H1 (cell line): ENCODE data around the gene TRNP1. TPM values are rescaled to one million over a fixed set of nuclear protein-coding genes. Genes with fewer than 3 reads are reported as not detected.
A peak's percentile ranks its signal among the peaks of the same experiment; 100 is the strongest.

ENCODE experiments used
- CTCF ChIA-PET: fragments of 300-600 bp; sonication (Branson Sonifier 250); formaldehyde crosslinking; loops from one replicate; lab custom pipeline; 2021; ENCODE audit not compliant: partially characterized antibody; lab: Charles Lee
- POLR2A ChIA-PET: fragments of 300-600 bp; sonication (Branson Sonifier 250); formaldehyde crosslinking; loops from one replicate; lab custom pipeline; 2021; ENCODE audit warnings: inconsistent platforms; ENCODE audit not compliant: partially characterized antibody; lab: Charles Lee
- DNase-seq, 2 experiments: peaks; one replicate each; pipeline versions ENCODE4 v3.0.0 to v3.0.0-alpha.2; 2010 to 2022; ENCODE audit warnings: low spot score in 2 of 2, low read depth in 1 of 2, mixed read lengths in 1 of 2
- FAIRE-seq: peaks from 2 replicates; lab custom pipeline; 2011; peaks lifted over from hg19 to GRCh38; lab: Jason Lieb, UNC
- H2AFZ ChIP-seq: 2 replicates; pipeline ENCODE4 v1.8.1; 2012; ENCODE audit warnings: low read length, inconsistent platforms
- H2AK5ac ChIP-seq: 2 replicates; pipeline ENCODE4 v1.6.1; 2013; ENCODE audit warnings: low read depth, low read length
- H2BK120ac ChIP-seq: replicated peaks from 2 replicates; pipeline ENCODE3; 2013; ENCODE audit warnings: low read depth, low read length, inconsistent platforms
- H2BK12ac ChIP-seq: 2 replicates; pipeline ENCODE4 v1.6.1; 2013; ENCODE audit warnings: low read depth, low read length
- H2BK15ac ChIP-seq: 2 replicates; pipeline ENCODE4 v1.6.1; 2013; ENCODE audit warnings: low read length
- H2BK20ac ChIP-seq: 2 replicates; pipeline ENCODE4 v1.6.1; 2013; ENCODE audit warnings: low read length
- H2BK5ac ChIP-seq: 2 replicates; pipeline ENCODE4 v1.6.1; 2013; ENCODE audit warnings: low read depth, low read length
- H3K14ac ChIP-seq: 2 replicates; pipeline ENCODE4 v1.6.1; 2013; ENCODE audit warnings: inconsistent platforms; ENCODE audit not compliant: insufficient read length
- H3K18ac ChIP-seq: 2 replicates; pipeline ENCODE4 v1.6.1; 2013; ENCODE audit warnings: low read length; ENCODE audit errors: extremely low read depth
- H3K23ac ChIP-seq: 2 replicates; pipeline ENCODE4 v1.6.1; 2013; ENCODE audit warnings: inconsistent platforms; ENCODE audit not compliant: insufficient read length
- H3K23me2 ChIP-seq: 2 replicates; pipeline ENCODE4 v1.6.1; 2013; ENCODE audit warnings: low read depth, low read length
- H3K27ac ChIP-seq: 2 replicates; pipeline ENCODE4 v1.6.1; 2011; ENCODE audit warnings: low read depth, low read length, inconsistent platforms
- H3K27me3 ChIP-seq, 4 experiments: replicated peaks in 1 of 4; 1 replicate in 1 of 4; 2 replicates in 3 of 4; pipeline versions ENCODE4 v1.6.1 to v1.8.1; 2011 to 2013; ENCODE audit warnings: low read length in 3 of 4, mild to moderate bottlenecking in 3 of 4, inconsistent platforms in 2 of 4, mixed read lengths in 2 of 4, moderate library complexity in 1 of 4; ENCODE audit not compliant: control insufficient read depth in 3 of 4, insufficient read depth in 3 of 4; ENCODE audit errors: extremely low read depth in 1 of 4
- H3K36me3 ChIP-seq, 4 experiments: 2 replicates each; pipeline versions ENCODE4 v1.6.1 to v1.8.1; 2011 to 2013; ENCODE audit warnings: mild to moderate bottlenecking in 4 of 4, low read length in 3 of 4, moderate library complexity in 2 of 4, control low read depth in 1 of 4, inconsistent platforms in 1 of 4; ENCODE audit not compliant: insufficient read depth in 4 of 4, control insufficient read depth in 2 of 4
- H3K4ac ChIP-seq: replicated peaks from 2 replicates; pipeline ENCODE3; 2013; ENCODE audit warnings: low read length, low read depth, mixed read lengths, inconsistent platforms; ENCODE audit not compliant: insufficient read length
- H3K4me1 ChIP-seq, 4 experiments: replicated peaks in 1 of 4; 1 replicate in 1 of 4; 2 replicates in 3 of 4; pipeline versions ENCODE4 v1.6.1 to v1.8.1; 2011 to 2013; ENCODE audit warnings: low read length in 3 of 4, inconsistent platforms in 2 of 4, mixed read lengths in 1 of 4; ENCODE audit not compliant: insufficient read depth in 4 of 4, control insufficient read depth in 3 of 4
- H3K4me2 ChIP-seq, 2 experiments: 2 replicates each; pipeline versions ENCODE4 v1.6.1 to v1.8.1; 2011 to 2013; ENCODE audit warnings: low read depth in 2 of 2, low read length in 2 of 2, control low read depth in 1 of 2, inconsistent platforms in 1 of 2, mild to moderate bottlenecking in 1 of 2; ENCODE audit not compliant: insufficient read depth in 1 of 2
- H3K4me3 ChIP-seq, 4 experiments: fragments of 200-600, 300-600 bp in 1 of 4; sonication (generic), shearing (Covaris generic), sonication (Bioruptor Twin) in 1 of 4; 2 replicates each; pipeline versions ENCODE4 v1.5.1 to v1.8.1; 2011 to 2016; ENCODE audit warnings: low read length in 4 of 4, low read depth in 3 of 4, control low read depth in 2 of 4, inconsistent platforms in 2 of 4, mild to moderate bottlenecking in 2 of 4, mixed read lengths in 1 of 4, moderate library complexity in 1 of 4; ENCODE audit not compliant: insufficient read depth in 2 of 4; ENCODE audit errors: extremely low read depth in 1 of 4
- H3K56ac ChIP-seq: replicated peaks from 2 replicates; pipeline ENCODE3; 2013; ENCODE audit warnings: low read depth, mild to moderate bottlenecking, mixed read lengths, low read length, inconsistent platforms; ENCODE audit not compliant: insufficient read length
- H3K79me1 ChIP-seq: 2 replicates; pipeline ENCODE4 v1.6.1; 2013; ENCODE audit warnings: low read depth, low read length, control low read depth
- H3K79me2 ChIP-seq, 2 experiments: 2 replicates each; pipeline versions ENCODE4 v1.6.1 to v1.8.1; 2012 to 2013; ENCODE audit warnings: low read length in 2 of 2, mild to moderate bottlenecking in 2 of 2, inconsistent platforms in 1 of 2; ENCODE audit not compliant: insufficient read depth in 2 of 2, control insufficient read depth in 1 of 2
- H3K9ac ChIP-seq, 4 experiments: replicated peaks in 1 of 4; 1 replicate in 1 of 4; 2 replicates in 3 of 4; pipeline versions ENCODE4 v1.6.1 to v1.8.1; 2011 to 2013; ENCODE audit warnings: low read depth in 3 of 4, low read length in 3 of 4, control low read depth in 2 of 4, mild to moderate bottlenecking in 2 of 4, moderate library complexity in 2 of 4, inconsistent platforms in 1 of 4; ENCODE audit errors: extremely low read depth in 1 of 4
- H3K9me3 ChIP-seq, 2 experiments: 2 replicates each; pipeline versions ENCODE4 v1.6.1 to v1.8.1; 2012 to 2013; ENCODE audit warnings: mild to moderate bottlenecking in 2 of 2, moderate library complexity in 2 of 2, control low read depth in 1 of 2, inconsistent platforms in 1 of 2, low read depth in 1 of 2, low read length in 1 of 2, mixed read lengths in 1 of 2; ENCODE audit not compliant: insufficient read depth in 2 of 2
- H4K20me1 ChIP-seq, 2 experiments: replicated peaks in 1 of 2; 2 replicates each; pipeline versions ENCODE3 to v1.8.1; 2011 to 2013; ENCODE audit warnings: inconsistent platforms in 2 of 2, low read length in 2 of 2, mild to moderate bottlenecking in 1 of 2; ENCODE audit not compliant: insufficient read depth in 2 of 2, control insufficient read depth in 1 of 2
- H4K5ac ChIP-seq: 2 replicates; pipeline ENCODE4 v1.6.1; 2013; ENCODE audit warnings: low read length, low read depth, mixed read lengths, inconsistent platforms; ENCODE audit not compliant: insufficient read length
- H4K8ac ChIP-seq: 2 replicates; pipeline ENCODE4 v1.8.0; 2013; ENCODE audit warnings: mild to moderate bottlenecking, moderate library complexity, low read length, inconsistent platforms; ENCODE audit not compliant: insufficient read depth; ENCODE audit errors: extremely low read depth
- H4K91ac ChIP-seq: replicated peaks from 2 replicates; pipeline ENCODE3; 2013; ENCODE audit warnings: low read length, mixed read lengths, inconsistent platforms; ENCODE audit not compliant: insufficient read length
- ASH2L ChIP-seq: fragments of 200-600, 300-600 bp; sonication (generic); IDR thresholded peaks from one replicate; pipeline ENCODE4 v1.7.1; 2017; ENCODE audit warnings: low read length
- BACH1 ChIP-seq: IDR thresholded peaks from 2 replicates; pipeline ENCODE4 v1.6.1; 2012; ENCODE audit warnings: low read length, improper control_type of control experiment
- BRCA1 ChIP-seq: IDR thresholded peaks from 2 replicates; pipeline ENCODE4 v1.6.1; 2012; ENCODE audit warnings: low read depth, low read length, improper control_type of control experiment
- CBX5 ChIP-seq: fragments of 300-800, 300-1000 bp; sonication (generic); IDR thresholded peaks from 2 replicates; pipeline ENCODE4 v1.7.1; 2016; ENCODE audit warnings: antibody characterized with exemption, low read length, low read depth
- CEBPB ChIP-seq: IDR thresholded peaks from 2 replicates; pipeline ENCODE4 v1.6.1; 2012; ENCODE audit warnings: low read depth, low read length
- CREB1 ChIP-seq: IDR thresholded peaks from 2 replicates; pipeline ENCODE4 v1.6.1; 2012; ENCODE audit warnings: inconsistent platforms
- GTF2F1 ChIP-seq: IDR thresholded peaks from 2 replicates; pipeline ENCODE4 v1.6.1; 2012; ENCODE audit warnings: low read depth, low read length, improper control_type of control experiment, borderline replicate concordance
- KDM5A ChIP-seq: fragments of 200-600 bp; IDR thresholded peaks from 2 replicates; pipeline ENCODE4 v1.7.1; 2012; ENCODE audit warnings: mild to moderate bottlenecking, low read length, inconsistent platforms, mixed read lengths
- POLR2A ChIP-seq, 2 experiments: IDR thresholded peaks; 1 replicate in 1 of 2; 2 replicates in 1 of 2; pipeline ENCODE4 v1.6.1; 2011; ENCODE audit warnings: low read depth in 2 of 2, low read length in 2 of 2, mild to moderate bottlenecking in 2 of 2; ENCODE audit errors: control extremely low read depth in 1 of 2
- RBBP5 ChIP-seq: IDR thresholded peaks from 2 replicates; pipeline ENCODE4 v1.7.1; 2012; ENCODE audit warnings: low read depth, mild to moderate bottlenecking, inconsistent platforms, low read length, moderate library complexity, borderline replicate concordance
- RXRA ChIP-seq: IDR thresholded peaks from 2 replicates; pipeline ENCODE4 v1.6.1; 2011; ENCODE audit warnings: low read depth, mild to moderate bottlenecking, low read length, moderate library complexity; ENCODE audit not compliant: insufficient read depth
- SAP30 ChIP-seq: fragments of 300-600 bp; sonication (generic); IDR thresholded peaks from 2 replicates; pipeline ENCODE4 v1.7.1; 2012; ENCODE audit warnings: low read length, moderate library complexity, mild to moderate bottlenecking, inconsistent platforms; ENCODE audit not compliant: insufficient read depth, insufficient replicate concordance
- SIN3A ChIP-seq, 2 experiments: IDR thresholded peaks in 1 of 2; conservative IDR thresholded peaks in 1 of 2; 2 replicates each; pipeline ENCODE4 v1.6.1; 2011 to 2012; ENCODE audit warnings: low read length in 2 of 2, improper control_type of control experiment in 1 of 2, low read depth in 1 of 2, mild to moderate bottlenecking in 1 of 2
- TCF12 ChIP-seq: IDR thresholded peaks from 2 replicates; pipeline ENCODE4 v1.6.1; 2011; ENCODE audit warnings: low read depth, mild to moderate bottlenecking, low read length
- YY1 ChIP-seq: IDR thresholded peaks from 2 replicates; pipeline ENCODE4 v1.6.1; 2011; ENCODE audit warnings: low read depth, mild to moderate bottlenecking, low read length
- WGBS, 2 experiments: shearing (Covaris generic) in 1 of 2; methylation state at CpG; one replicate each; pipeline versions ENCODE4 v1.1.6 to v1.1.7; 2013 to 2015; ENCODE audit warnings: low lambda C conversion rate in 2 of 2, mixed read lengths in 2 of 2, inconsistent platforms in 1 of 2, low coverage in 1 of 2, missing lambda C conversion rate in 1 of 2; ENCODE audit not compliant: insufficient replicate concordance in 2 of 2, insufficient coverage in 1 of 2, insufficient read length in 1 of 2; ENCODE audit errors: extremely low coverage in 1 of 2, missing lambda C conversion rate in 1 of 2; 5-methylcytosine and 5-hydroxymethylcytosine counted together
- polyA plus RNA-seq, 7 experiments: library from polyadenylated mRNA; depleted of rRNA in 3 of 7; stranded (reverse) in 5 of 7; unstranded in 2 of 7; fragments of >200 nt in 5 of 7; fragments of 200-250 nt in 2 of 7; gene quantifications; 1 replicate in 5 of 7; 2 replicates in 1 of 7; 4 replicates in 1 of 7; pipeline versions ENCODE4 v1.2.1 to v1.2.3, GENCODE V29; 2011 to 2013; ENCODE audit warnings: missing spikeins in 2 of 7, mixed read lengths in 2 of 7
- total RNA-seq: library from RNA; stranded (reverse); fragmentation: NEBNext Ultra II Directional; extraction: Animal tissue kit (Norgen Biotek cat#: 25700); gene quantifications from 2 replicates; pipeline ENCODE4 v1.2.1, GENCODE V29; 2021

The TRNP1 gene
- total and polyA plus RNA-seq, 2 of the 8 experiments (the other 6 are each of a cell fraction or from before 2014, with no cell fraction given): 51.7 to 102 TPM

- Histone ChIP-seq H2BK5ac (peak overlapping the region; percentile 89), H3K23me2 (peaks cover 9% of the 10 kb centered on the region), H3K9ac (peak overlapping the region in 3 of 4 experiments; percentile 60 to 80 (median 63); a peak in 6 of 7 replicates), H3K23ac (no peak overlapping the region), H2BK15ac (peak overlapping the region; percentile 97), H3K4me3 (peak overlapping the region; percentile 84 to 97 (median 86)), H3K27ac (peak overlapping the region; percentile 76; the same call in 1 of the 2 replicates), H3K79me2 (peaks cover 0 to 9% of the 10 kb centered on the region in 2 experiments; a peak in 2 of 4 replicates), H4K5ac (peak overlapping the region; percentile 53), H3K27me3 (no peaks in the 10 kb centered on the region), H3K56ac (peak overlapping the region; percentile 22), H3K14ac (no peak overlapping the region), H3K4me1 (peaks cover 0 to 3% (median 0%) of the 10 kb centered on the region in 4 experiments; a peak in 3 of 7 replicates), H3K4me2 (peak overlapping the region; percentile 86 to 89), H2BK12ac (peak overlapping the region; percentile 75; the same call in 1 of the 2 replicates), H2BK20ac (0 out of 2 replicates have a peak overlapping the region, but pooled peaks have one; percentile 13), H2AFZ (peak overlapping the region; percentile 96), H4K8ac (no peak overlapping the region), H3K4ac (peak overlapping the region; percentile 22), H4K20me1 (peaks cover 0 to 2% of the 10 kb centered on the region in 2 experiments), H3K9me3 (no peaks in the 10 kb centered on the region), H2AK5ac (peak overlapping the region; percentile 17; the same call in 1 of the 2 replicates), H2BK120ac (no peak overlapping the region), H3K18ac (peak overlapping the region; percentile 72; the same call in 1 of the 2 replicates), H4K91ac (no peak overlapping the region), H3K36me3 (no peaks in the 10 kb centered on the region), H3K79me1 (0 out of 2 replicates have a peak, but pooled peaks cover 2% of the 10 kb centered on the region)
- ChIA-PET POLR2A (interaction anchor here (0.8 to 3.5 kb wide), 18 partner anchors 9 to 93 kb away, joined by 3 to 35 read pairs (median 6); partner anchors contain the start of genes NR0B2 and TRNP1), CTCF (interaction anchor here (0.6 to 1.5 kb wide), 11 partner anchors 9 to 248 kb away, joined by 3 to 6 read pairs (median 3); partner anchors contain the start of genes GPATCH3, NR0B2 and TRNP1)
- TF ChIP-seq SAP30 (no peak), BACH1 (no peak), TCF12 (no peak), ASH2L (no peak), RXRA (no peak), RBBP5 (no peak), CREB1 (no peak), KDM5A (no peak), BRCA1 (no peak), CEBPB (no peak), SIN3A (conservative IDR thresholded peaks at IDR 0.05 in 1 of 2, IDR thresholded peaks at IDR 0.05 in 1 of 2; ENCODE audit: low read depth in 1 of 2, low read length in 2 of 2) (no peak), POLR2A (IDR thresholded peaks at IDR 0.05; ENCODE audit: control extremely low read depth in 1 of 2, low read depth in 2 of 2, low read length in 2 of 2) (no peak), CBX5 (no peak), YY1 (no peak), GTF2F1 (no peak)
- no peak for FAIRE-seq
- 18% methylated on average over 3 of the region's 3 CpGs; no CpG with 5 or more reads in 1 of the 2 experiments for WGBS, 2 experiments
- DNase-seq: no peak
These were observed 32.9 kb upstream of the TRNP1 start for GRCh38 chr1:26960625-26960966.
